CD4-positive, CD25-positive, alpha-beta regulatory T cell (primary cell): ENCODE measurements around the gene PCBP2. TPM values are rescaled to one million over a fixed set of nuclear protein-coding genes. Genes with fewer than 3 reads are reported as not detected.
"Not testable (repeated sequence)": the region's sequence is repeated elsewhere in the genome, so short reads cannot be mapped to it uniquely, and the experiment has no call there.

Experiments
- ATAC-seq, 2 donors: fragments of 150-1000 bp; cut with Tn5 transposase; one replicate each; pipeline ENCODE4 v1.10.0; 2021; ENCODE audit warnings: low read depth in 2 of 2, moderate number of reproducible peaks in 2 of 2, moderate library complexity in 1 of 2
- DNase-seq, 3 donors: peaks; one replicate each; pipeline versions ENCODE4 v3.0.0 to v3.0.0-alpha.2; 2012 to 2022; ENCODE audit warnings: mixed read lengths in 1 of 3
- H3K27ac ChIP-seq: one replicate; pipeline ENCODE4 v1.7.0; 2013; ENCODE audit warnings: mild to moderate bottlenecking, low read length; ENCODE audit not compliant: insufficient read depth, poor library complexity, severe bottlenecking
- H3K27me3 ChIP-seq: one replicate; pipeline ENCODE4 v1.7.0; 2013; ENCODE audit warnings: low read length; ENCODE audit not compliant: control insufficient read depth, insufficient read depth
- H3K36me3 ChIP-seq: one replicate; pipeline ENCODE4 v1.7.0; 2013; ENCODE audit warnings: mild to moderate bottlenecking, low read length, moderate library complexity; ENCODE audit not compliant: control insufficient read depth, insufficient read depth
- H3K4me1 ChIP-seq: 2 replicates; pipeline ENCODE4 v1.7.0; 2013; ENCODE audit warnings: mild to moderate bottlenecking, low read length; ENCODE audit not compliant: insufficient read depth, control insufficient read depth, poor library complexity, severe bottlenecking
- H3K4me3 ChIP-seq: one replicate; pipeline ENCODE4 v1.7.0; 2013; ENCODE audit warnings: low read depth, mild to moderate bottlenecking, low read length, moderate library complexity
- H3K9me3 ChIP-seq, 2 experiments: 1 replicate in 1 of 2; 2 replicates in 1 of 2; pipeline ENCODE4 v1.7.0; 2013; ENCODE audit warnings: low read length in 2 of 2, mild to moderate bottlenecking in 1 of 2, moderate library complexity in 1 of 2; ENCODE audit not compliant: control insufficient read depth in 2 of 2
- H3K27ac Mint-ChIP-seq, 3 donors: one replicate each; pipeline ENCODE4 v1.8.0; 2020 to 2022; ENCODE audit warnings: mild to moderate bottlenecking in 3 of 3, mixed read lengths in 3 of 3, moderate library complexity in 2 of 3
- H3K27me3 Mint-ChIP-seq: one replicate; pipeline ENCODE4 v1.8.0; 2022; ENCODE audit warnings: mild to moderate bottlenecking, mixed read lengths
- H3K36me3 Mint-ChIP-seq: one replicate; pipeline ENCODE4 v1.8.0; 2020; ENCODE audit warnings: mixed read lengths
- H3K4me1 Mint-ChIP-seq, 4 donors: one replicate each; pipeline ENCODE4 v1.8.0; 2020 to 2022; ENCODE audit warnings: mixed read lengths in 4 of 4, mild to moderate bottlenecking in 1 of 4
- H3K4me3 Mint-ChIP-seq, 4 donors: one replicate each; pipeline ENCODE4 v1.8.0; 2020 to 2022; ENCODE audit warnings: mild to moderate bottlenecking in 4 of 4, mixed read lengths in 4 of 4, moderate library complexity in 3 of 4
- H3K9me3 Mint-ChIP-seq, 7 donors: one replicate each; pipeline ENCODE4 v1.8.0; 2020 to 2022; ENCODE audit warnings: mixed read lengths in 7 of 7, mild to moderate bottlenecking in 3 of 7, moderate library complexity in 2 of 7
- polyA plus RNA-seq, 4 donors: library from polyadenylated mRNA; unstranded; fragments of 300-500 nt; fragmentation: Illumina TruSeq; gene quantifications; one replicate each; pipeline ENCODE4 v1.2.3, GENCODE V29; 2021
- total RNA-seq: library from RNA; stranded (reverse); gene quantifications from one replicate; pipeline ENCODE4 v1.2.3, GENCODE V29; 2022

Gene PCBP2
- total RNA-seq (931 TPM), polyA plus RNA-seq (100 to 1,000 TPM; 113 to 150 (median 134) TPM)

- Histone ChIP-seq H3K36me3 (peaks cover 50% of the 10 kb centered on the region), H3K4me3 (peak within 1 kb of the TSS; percentile 99), H3K27ac (peak within 1 kb of the TSS; percentile 94), H3K9me3 (no peaks in the 10 kb centered on the region), H3K4me1 (peaks cover 22% of the 10 kb centered on the region), H3K27me3 (no peaks in the 10 kb centered on the region)
- Mint-ChIP-seq H3K27ac (peak within 1 kb of the TSS; percentile 96 to 100 (median 98)), H3K27me3 (peaks cover 5% of the 10 kb centered on the region), H3K36me3 (peaks cover 38% of the 10 kb centered on the region), H3K4me1 (peaks cover 5 to 49% (median 37%) of the 10 kb centered on the region in 4 donors), H3K9me3 (peaks cover 0 to 2% (median 0%) of the 10 kb centered on the region in 7 donors), H3K4me3 (peak within 1 kb of the TSS; percentile 65 to 99 (median 99))
- DNase-seq = peak; percentile 97 to 99 (median 98)
- peak; percentile 95 to 97 for ATAC-seq
These were observed at the start of gene PCBP2 for GRCh38 chr12:53451661-53452158. Gene PCBP2 (plus strand): TSS chr12:53452102. CDS start chr12:53454801, 2,699 bp downstream.

GRCh38 chr12:53402351-53402750 lies 49.6 kb upstream of the PCBP2 start:
- not testable (repeated sequence) for H3K4me3 ChIP-seq, ATAC-seq, DNase-seq, H3K27ac ChIP-seq, H3K9me3 ChIP-seq, H3K27me3 Mint-ChIP-seq, H3K27me3 ChIP-seq, H3K9me3 Mint-ChIP-seq, H3K4me3 Mint-ChIP-seq, H3K27ac Mint-ChIP-seq
- Mint-ChIP-seq H3K4me1 (peaks cover 8 to 25% (median 18%) of the 10 kb centered on the region in 4 donors), H3K36me3 (peaks cover 12% of the 10 kb centered on the region)
- H3K4me1 ChIP-seq = peaks cover 12% of the 10 kb centered on the region
- peaks cover 23% of the 10 kb centered on the region for H3K36me3 ChIP-seq

DNA sequence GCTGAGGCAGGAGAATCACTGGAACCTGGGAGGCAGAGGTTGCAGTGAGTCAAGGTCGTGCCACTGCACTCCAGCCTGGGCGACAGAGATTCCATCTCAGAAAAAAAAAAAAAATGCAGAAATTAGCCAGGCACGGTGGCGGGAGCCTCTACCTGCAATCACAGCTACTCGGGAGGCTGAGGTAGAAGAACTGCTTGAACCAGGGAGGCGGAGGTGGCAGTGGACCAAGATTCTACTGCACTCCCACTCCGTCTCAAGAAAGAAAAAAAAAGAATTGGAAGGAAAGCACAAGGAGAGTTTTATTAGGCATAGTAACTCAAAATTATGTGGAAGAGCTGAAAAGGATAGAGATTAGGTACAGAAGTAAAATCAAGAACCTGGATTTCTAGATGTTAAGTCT lies 49.0 kb upstream of the PCBP2 start:
- H3K27me3 Mint-ChIP-seq = no peaks in the 10 kb centered on the region
- DNase-seq (no peak), ATAC-seq (no peak)
- Histone ChIP-seq H3K27ac (no peak overlapping the region), H3K27me3 (no peaks in the 10 kb centered on the region), H3K36me3 (peaks cover 24% of the 10 kb centered on the region), H3K4me3 (no peak overlapping the region), H3K9me3 (no peaks in the 10 kb centered on the region), H3K4me1 (peaks cover 8% of the 10 kb centered on the region)
- no peak overlapping the region for H3K27ac Mint-ChIP-seq
- peaks cover 12% of the 10 kb centered on the region for H3K36me3 Mint-ChIP-seq
- H3K4me3 Mint-ChIP-seq = no peak overlapping the region
- H3K9me3 Mint-ChIP-seq = no peaks in the 10 kb centered on the region
- peaks cover 5 to 20% (median 14%) of the 10 kb centered on the region in 4 donors for H3K4me1 Mint-ChIP-seq

GRCh38 chr12:53410951-53411350 lies 41.0 kb upstream of the PCBP2 start:
- no peaks in the 10 kb centered on the region for H3K27me3 ChIP-seq
- Mint-ChIP-seq H3K4me1 (peaks cover 16 to 33% (median 25%) of the 10 kb centered on the region in 4 donors), H3K27me3 (no peaks in the 10 kb centered on the region), H3K4me3 (no peak overlapping the region), H3K36me3 (peaks cover 26% of the 10 kb centered on the region), H3K9me3 (no peaks in the 10 kb centered on the region), H3K27ac (peak overlapping the region in 2 of 3 donors; percentile 15 to 34)
- H3K9me3 ChIP-seq = no peaks in the 10 kb centered on the region
- DNase-seq (no peak), ATAC-seq (no peak)
- H3K27ac ChIP-seq = no peak overlapping the region
- H3K36me3 ChIP-seq = peaks cover 49% of the 10 kb centered on the region
- no peak overlapping the region for H3K4me3 ChIP-seq
- peaks cover 6% of the 10 kb centered on the region for H3K4me1 ChIP-seq

GRCh38 chr12:53413485-53414204 lies 38.3 kb upstream of the PCBP2 start:
- Mint-ChIP-seq H3K4me1 (peaks cover 16 to 50% (median 28%) of the 10 kb centered on the region in 4 donors), H3K27ac (peak overlapping the region; percentile 81 to 85 (median 84)), H3K9me3 (no peaks in the 10 kb centered on the region), H3K27me3 (no peaks in the 10 kb centered on the region), H3K4me3 (peak overlapping the region in 1 of 4 donors; percentile 24), H3K36me3 (peaks cover 21% of the 10 kb centered on the region)
- Histone ChIP-seq H3K27me3 (no peaks in the 10 kb centered on the region), H3K9me3 (no peaks in the 10 kb centered on the region), H3K27ac (peak overlapping the region; percentile 58), H3K4me3 (peak overlapping the region; percentile 61), H3K36me3 (peaks cover 35% of the 10 kb centered on the region), H3K4me1 (peaks cover 11% of the 10 kb centered on the region)
- DNase-seq = no peak
- ATAC-seq = no peak

GRCh38 chr12:53414756-53415417 lies 37.0 kb upstream of the PCBP2 start:
- H3K4me3 Mint-ChIP-seq = no peak overlapping the region
- DNase-seq (no peak), ATAC-seq (no peak)
- peak overlapping the region in 2 of 3 donors; percentile 59 to 76 for H3K27ac Mint-ChIP-seq
- peaks cover 17% of the 10 kb centered on the region for H3K36me3 Mint-ChIP-seq
- Histone ChIP-seq H3K36me3 (peaks cover 25% of the 10 kb centered on the region), H3K4me1 (peaks cover 11% of the 10 kb centered on the region), H3K27ac (no peak overlapping the region), H3K9me3 (no peaks in the 10 kb centered on the region), H3K27me3 (no peaks in the 10 kb centered on the region), H3K4me3 (no peak overlapping the region)
- H3K9me3 Mint-ChIP-seq = no peaks in the 10 kb centered on the region
- no peaks in the 10 kb centered on the region for H3K27me3 Mint-ChIP-seq
- H3K4me1 Mint-ChIP-seq = peaks cover 24 to 53% (median 29%) of the 10 kb centered on the region in 4 donors

DNA sequence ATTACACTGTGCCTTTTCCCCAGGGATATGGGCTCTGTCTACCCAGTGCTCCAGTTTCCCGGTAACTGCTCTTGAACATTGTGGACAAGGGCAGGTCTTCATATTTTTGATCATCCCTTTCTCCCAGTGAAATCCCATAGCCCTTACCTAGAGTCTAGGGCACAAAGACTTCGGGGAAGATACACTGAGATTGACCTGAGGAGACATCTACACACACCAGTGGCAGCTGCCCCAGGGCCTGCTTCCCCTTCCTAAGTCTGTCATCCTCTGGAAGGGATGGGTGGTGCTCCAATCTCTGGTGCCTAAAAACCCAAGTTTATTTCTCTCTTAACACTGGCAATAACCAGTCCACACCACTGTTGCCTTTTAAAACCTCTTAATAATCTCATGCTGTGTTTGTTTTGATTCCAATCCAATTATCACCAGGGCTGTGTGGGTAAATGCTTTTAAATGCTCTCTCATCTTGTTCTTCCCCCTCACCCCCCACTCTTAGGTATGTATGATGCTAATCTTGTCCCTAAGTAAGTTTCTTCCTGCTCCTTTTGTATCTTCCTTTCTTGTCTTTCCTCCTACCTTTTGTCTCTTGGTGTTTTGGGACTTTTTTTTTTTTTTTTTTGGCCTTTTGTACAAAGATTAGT lies 36.0 kb upstream of the PCBP2 start:
- DNase-seq, H3K4me3 Mint-ChIP-seq, H3K4me3 ChIP-seq, ATAC-seq, H3K27me3 ChIP-seq, H3K27me3 Mint-ChIP-seq, H3K9me3 Mint-ChIP-seq, H3K27ac ChIP-seq, H3K9me3 ChIP-seq: not testable (repeated sequence)
- peaks cover 23% of the 10 kb centered on the region for H3K36me3 ChIP-seq
- Mint-ChIP-seq H3K36me3 (peaks cover 13% of the 10 kb centered on the region), H3K4me1 (peaks cover 24 to 55% (median 30%) of the 10 kb centered on the region in 4 donors), H3K27ac (peak overlapping the region in 2 of 3 donors; percentile 14 to 59)
- H3K4me1 ChIP-seq = peaks cover 11% of the 10 kb centered on the region
